ENCODE data around the gene LAS1L.
"Not testable (repeated sequence)": the region's sequence is repeated elsewhere in the genome, so short reads cannot be mapped to it uniquely, and the experiment has no call there.

The LAS1L gene

DNA sequence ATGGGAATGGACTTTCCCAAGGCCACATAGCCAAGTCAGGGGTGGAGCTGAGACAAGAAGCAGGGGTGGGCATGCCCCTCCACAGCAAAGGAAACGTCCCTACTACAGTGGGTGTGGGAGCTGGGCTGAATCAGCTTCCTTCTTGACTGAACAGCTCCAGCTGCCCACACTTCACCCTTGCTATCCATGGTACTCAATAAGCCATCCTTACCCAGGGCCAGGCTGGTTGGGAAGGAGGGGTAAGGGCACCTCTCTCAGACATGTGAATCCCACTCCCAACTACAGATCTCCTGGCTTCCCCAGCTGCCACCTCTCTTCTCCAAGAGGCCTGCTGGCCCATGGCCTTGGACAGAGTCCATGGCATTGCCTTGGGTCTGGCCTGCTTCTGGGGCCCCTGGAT, 21.0 kb downstream of the LAS1L start:
- Histone ChIP-seq H3K9me3 (replicated peaks; ENCODE audit: low read length) (no peaks in the 10 kb centered on the region), H3K4me1 (ENCODE audit: control insufficient read depth, insufficient read depth, low read length) (no peaks in the 10 kb centered on the region), H3K4me2 (ENCODE audit: low read length) (no peak overlapping the region), H3K27me3 (ENCODE audit: control insufficient read depth, insufficient read depth, low read length) (no peaks in the 10 kb centered on the region), H3K9ac (ENCODE audit: low read depth, low read length) (no peak overlapping the region), H3K4me3 (ENCODE audit: low read length) (no peak overlapping the region), H3K36me3 (ENCODE audit: insufficient read depth, low read length) (peaks cover 6% of the 10 kb centered on the region)

DNA sequence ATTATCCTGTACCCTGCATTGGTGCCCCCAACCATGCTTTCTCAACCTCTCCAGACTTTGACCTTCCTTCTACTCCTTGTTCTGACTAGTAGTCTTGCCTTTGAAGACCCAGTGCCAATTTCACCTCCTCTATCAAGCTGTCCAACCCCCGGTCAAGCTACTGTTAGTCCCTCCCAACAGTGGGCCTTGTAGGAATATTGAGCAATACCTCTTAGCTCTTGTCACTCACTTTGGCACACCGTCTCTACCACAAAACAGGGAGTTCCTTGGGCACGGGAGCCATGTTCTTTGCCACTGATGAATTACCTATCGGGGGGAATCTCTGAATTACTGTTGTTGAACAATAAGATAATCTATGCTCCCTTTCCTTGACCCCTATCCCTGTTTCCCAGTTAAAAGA, 25.2 kb downstream of the LAS1L start:
- Histone ChIP-seq H3K4me1 (ENCODE audit: control insufficient read depth, insufficient read depth, low read length) (no peaks in the 10 kb centered on the region), H3K27me3 (ENCODE audit: control insufficient read depth, insufficient read depth, low read length) (no peaks in the 10 kb centered on the region), H3K4me3 (ENCODE audit: low read length) (no peak overlapping the region), H3K9me3 (replicated peaks; ENCODE audit: low read length) (no peaks in the 10 kb centered on the region), H3K36me3 (ENCODE audit: insufficient read depth, low read length) (no peaks in the 10 kb centered on the region), H3K9ac (ENCODE audit: low read depth, low read length) (no peak overlapping the region), H3K4me2 (ENCODE audit: low read length) (no peak overlapping the region)

DNA sequence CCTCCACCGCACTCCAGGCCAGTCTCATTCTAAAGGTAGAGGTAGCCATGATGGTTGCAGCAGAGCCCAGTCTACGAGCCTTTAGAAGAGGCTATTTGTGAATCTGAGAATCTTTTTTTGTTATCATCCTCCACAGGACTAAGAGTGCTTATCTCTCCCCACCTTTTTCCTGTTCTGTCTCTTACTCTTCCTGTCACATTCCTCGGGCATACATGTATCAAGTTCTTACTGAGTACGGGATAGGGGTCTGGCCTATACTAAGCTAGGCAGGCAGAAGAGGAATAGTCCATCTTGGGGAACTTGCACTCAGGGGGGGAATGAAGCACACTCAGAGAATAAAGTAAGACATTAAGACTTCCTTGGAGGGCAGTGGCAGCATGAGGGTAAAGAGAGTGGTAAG, 25.7 kb downstream of the LAS1L start:
- Histone ChIP-seq H3K4me1 (ENCODE audit: control insufficient read depth, insufficient read depth, low read length) (no peaks in the 10 kb centered on the region), H3K9me3 (replicated peaks; ENCODE audit: low read length) (no peaks in the 10 kb centered on the region), H3K4me3 (ENCODE audit: low read length) (no peak overlapping the region), H3K27me3 (ENCODE audit: control insufficient read depth, insufficient read depth, low read length) (no peaks in the 10 kb centered on the region), H3K4me2 (ENCODE audit: low read length) (no peak overlapping the region), H3K36me3 (ENCODE audit: insufficient read depth, low read length) (no peaks in the 10 kb centered on the region), H3K9ac (ENCODE audit: low read depth, low read length) (no peak overlapping the region)

DNA sequence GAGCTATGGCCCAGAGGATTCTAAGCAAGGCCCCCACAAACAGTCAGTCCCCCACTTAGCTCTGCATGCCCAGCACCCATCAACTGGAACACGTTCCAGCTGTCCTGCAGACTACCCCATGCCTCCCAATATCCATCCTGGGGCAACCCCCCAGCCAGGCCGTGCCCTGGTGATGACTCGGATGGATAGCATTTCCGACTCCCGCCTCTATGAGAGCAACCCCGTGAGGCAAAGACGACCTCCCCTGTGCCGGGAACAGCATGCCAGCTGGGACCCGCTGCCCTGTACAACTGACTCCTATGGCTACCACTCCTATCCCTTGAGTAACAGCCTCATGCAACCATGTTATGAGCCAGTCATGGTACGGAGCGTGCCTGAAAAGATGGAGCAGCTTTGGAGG, 32.0 kb downstream of the LAS1L start:
- no peaks in the 10 kb centered on the region for H3K27me3 ChIP-seq (ENCODE audit: control insufficient read depth, insufficient read depth, low read length)
- H3K9ac ChIP-seq (ENCODE audit: low read depth, low read length): no peak overlapping the region
- no peaks in the 10 kb centered on the region for H3K36me3 ChIP-seq (ENCODE audit: insufficient read depth, low read length)
- no peak overlapping the region for H3K4me2 ChIP-seq (ENCODE audit: low read length)
- H3K4me3 ChIP-seq (ENCODE audit: low read length): no peak overlapping the region
- H3K4me1 ChIP-seq (ENCODE audit: control insufficient read depth, insufficient read depth, low read length): no peaks in the 10 kb centered on the region
- H3K9me3 ChIP-seq (replicated peaks; ENCODE audit: low read length): no peaks in the 10 kb centered on the region

DNA sequence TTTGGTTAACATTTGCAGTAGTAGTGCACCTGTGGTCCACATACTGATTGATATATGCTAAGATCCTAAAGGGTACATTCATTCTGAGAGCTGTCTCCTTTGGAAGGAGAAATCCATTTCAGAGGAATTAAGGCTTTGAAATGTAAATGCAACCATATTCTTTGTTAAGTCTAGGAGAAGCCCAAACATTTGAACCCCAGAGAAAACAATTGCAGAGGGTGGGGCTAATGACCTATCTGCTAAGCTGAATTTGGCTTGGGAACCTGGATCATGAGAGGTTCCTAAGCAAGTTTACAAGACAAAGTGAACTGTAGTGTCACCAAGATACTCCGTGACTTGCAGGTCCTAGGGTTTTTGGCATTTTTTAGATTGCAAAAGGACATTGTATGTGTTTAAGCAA, 41.2 kb downstream of the LAS1L start:
- no peak overlapping the region for H3K4me3 ChIP-seq (ENCODE audit: low read length)
- no peaks in the 10 kb centered on the region for H3K9me3 ChIP-seq (replicated peaks; ENCODE audit: low read length)
- no peak overlapping the region for H3K9ac ChIP-seq (ENCODE audit: low read depth, low read length)
- H3K4me2 ChIP-seq (ENCODE audit: low read length): no peak overlapping the region
- H3K4me1 ChIP-seq (ENCODE audit: control insufficient read depth, insufficient read depth, low read length): no peaks in the 10 kb centered on the region
- H3K36me3 ChIP-seq (ENCODE audit: insufficient read depth, low read length): no peaks in the 10 kb centered on the region
- H3K27me3 ChIP-seq (ENCODE audit: control insufficient read depth, insufficient read depth, low read length): no peaks in the 10 kb centered on the region

DNA sequence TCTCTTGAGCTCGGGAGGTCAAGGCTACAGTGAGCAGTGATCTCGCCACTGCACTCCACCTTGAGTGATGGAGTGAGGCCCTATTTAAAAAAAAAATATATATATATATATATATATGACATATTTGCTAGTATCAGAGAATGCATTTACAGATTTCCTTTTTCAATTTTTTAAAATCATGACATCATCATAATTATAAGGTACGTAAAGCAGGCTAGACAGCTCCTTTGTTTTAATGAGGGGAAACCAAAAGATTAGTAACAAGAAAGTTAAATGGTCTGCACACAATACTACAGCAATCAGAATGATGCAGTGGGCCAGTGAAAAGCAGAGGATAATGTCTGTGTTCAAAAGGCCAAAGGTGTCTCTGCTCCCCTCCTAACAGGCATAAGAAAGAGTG, 43.0 kb downstream of the LAS1L start:
- Histone ChIP-seq H3K9ac (ENCODE audit: low read depth, low read length) (no peak overlapping the region), H3K4me1 (ENCODE audit: control insufficient read depth, insufficient read depth, low read length) (no peaks in the 10 kb centered on the region), H3K27me3 (ENCODE audit: control insufficient read depth, insufficient read depth, low read length) (no peaks in the 10 kb centered on the region), H3K4me3 (ENCODE audit: low read length) (no peak overlapping the region), H3K9me3 (replicated peaks; ENCODE audit: low read length) (no peaks in the 10 kb centered on the region), H3K4me2 (ENCODE audit: low read length) (no peak overlapping the region), H3K36me3 (ENCODE audit: insufficient read depth, low read length) (no peaks in the 10 kb centered on the region)

DNA sequence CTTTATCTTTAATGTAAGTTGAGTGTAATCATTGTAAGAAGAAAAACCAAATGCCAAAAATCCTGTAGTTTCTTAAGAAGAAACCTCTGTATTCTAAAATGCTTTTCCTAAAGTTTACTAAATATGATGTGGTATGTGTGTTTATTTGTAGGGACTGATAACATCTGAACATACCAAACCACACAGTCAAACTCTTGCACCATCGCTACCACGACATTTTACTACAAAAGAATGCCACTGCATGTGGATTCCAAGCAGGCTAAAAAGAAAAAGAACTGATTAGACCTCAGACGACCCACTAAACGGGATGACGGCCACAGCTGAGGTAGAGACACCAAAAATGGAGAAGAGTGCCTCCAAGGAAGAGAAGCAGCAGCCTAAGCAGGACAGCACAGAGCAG, 46.1 kb downstream of the LAS1L start:
- H3K9me3 ChIP-seq (replicated peaks; ENCODE audit: low read length): no peaks in the 10 kb centered on the region
- no peak overlapping the region for H3K9ac ChIP-seq (ENCODE audit: low read depth, low read length)
- no peak overlapping the region for H3K4me3 ChIP-seq (ENCODE audit: low read length)
- no peaks in the 10 kb centered on the region for H3K27me3 ChIP-seq (ENCODE audit: control insufficient read depth, insufficient read depth, low read length)
- H3K4me1 ChIP-seq (ENCODE audit: control insufficient read depth, insufficient read depth, low read length): no peaks in the 10 kb centered on the region
- no peak overlapping the region for H3K4me2 ChIP-seq (ENCODE audit: low read length)
- H3K36me3 ChIP-seq (ENCODE audit: insufficient read depth, low read length): no peaks in the 10 kb centered on the region

DNA sequence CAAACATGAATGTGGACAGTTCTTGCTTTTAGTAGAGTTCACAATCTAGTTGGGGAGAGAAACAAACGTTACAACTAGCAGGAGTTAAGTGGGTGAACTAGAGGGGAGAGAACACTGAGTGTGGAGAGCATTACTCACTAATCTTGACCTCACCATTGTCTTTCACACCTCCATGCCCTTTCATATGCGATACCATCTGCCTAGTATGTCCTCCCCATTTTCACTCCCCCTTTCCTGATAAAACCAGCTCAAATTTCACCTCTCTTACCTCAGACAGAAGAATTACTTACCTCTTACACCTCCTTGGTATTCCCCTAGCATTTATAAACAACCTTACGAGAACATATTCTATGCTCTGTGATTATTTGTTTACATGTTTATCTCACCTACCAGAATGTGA, 53.6 kb downstream of the LAS1L start:
- Histone ChIP-seq H3K27me3 (ENCODE audit: control insufficient read depth, insufficient read depth, low read length) (no peaks in the 10 kb centered on the region), H3K9ac (ENCODE audit: low read depth, low read length) (no peak overlapping the region), H3K36me3 (ENCODE audit: insufficient read depth, low read length) (no peaks in the 10 kb centered on the region), H3K4me3 (ENCODE audit: low read length) (no peak overlapping the region), H3K4me2 (ENCODE audit: low read length) (no peak overlapping the region), H3K4me1 (ENCODE audit: control insufficient read depth, insufficient read depth, low read length) (no peaks in the 10 kb centered on the region), H3K9me3 (replicated peaks; ENCODE audit: low read length) (no peaks in the 10 kb centered on the region)

DNA sequence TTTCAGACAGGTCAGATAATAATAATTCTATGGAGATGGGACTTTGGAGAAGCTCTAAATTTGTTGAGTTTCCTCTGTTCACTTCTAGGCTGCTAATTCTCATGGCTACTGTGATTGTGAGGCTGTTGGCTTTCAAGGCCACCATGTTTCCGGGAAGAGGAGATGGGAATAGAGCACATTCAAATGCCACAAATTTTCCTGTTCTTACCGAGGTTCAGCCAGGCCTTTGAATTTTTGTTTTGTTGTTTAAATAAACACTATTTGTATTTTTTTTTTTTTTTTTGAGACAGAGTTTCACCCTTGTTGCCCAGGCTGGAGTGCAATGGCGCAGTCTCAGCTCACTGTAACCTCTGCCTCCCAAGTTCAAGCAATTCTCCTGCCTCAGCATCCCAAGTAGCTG, 55.5 kb downstream of the LAS1L start:
- not testable (repeated sequence) for H3K4me2 ChIP-seq (ENCODE audit: low read length); H3K36me3 ChIP-seq (ENCODE audit: insufficient read depth, low read length); H3K9ac ChIP-seq (ENCODE audit: low read depth, low read length); H3K9me3 ChIP-seq (replicated peaks; ENCODE audit: low read length); H3K4me1 ChIP-seq (ENCODE audit: control insufficient read depth, insufficient read depth, low read length); H3K27me3 ChIP-seq (ENCODE audit: control insufficient read depth, insufficient read depth, low read length); H3K4me3 ChIP-seq (ENCODE audit: low read length)

DNA sequence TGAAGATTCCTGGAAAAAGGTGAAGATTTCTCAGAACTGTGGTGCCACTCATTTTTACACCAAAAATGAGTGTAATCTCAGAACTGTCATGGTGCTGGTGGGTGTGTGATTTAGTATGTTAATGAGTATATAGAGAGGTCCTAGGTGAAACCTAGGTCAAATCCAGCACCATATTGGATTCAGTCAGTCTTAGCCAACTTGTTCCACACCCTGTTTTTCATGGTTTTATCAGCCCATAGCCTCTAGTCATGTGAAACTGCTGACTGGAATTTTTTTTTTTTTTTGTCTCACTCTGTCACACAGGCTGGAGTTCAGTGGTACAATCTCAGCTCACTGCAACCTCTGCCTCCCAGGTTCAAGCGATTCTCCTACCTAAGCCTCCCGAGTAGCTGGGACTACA, 58.0 kb downstream of the LAS1L start:
- no peaks in the 10 kb centered on the region for H3K9me3 ChIP-seq (replicated peaks; ENCODE audit: low read length)
- no peaks in the 10 kb centered on the region for H3K27me3 ChIP-seq (ENCODE audit: control insufficient read depth, insufficient read depth, low read length)
- no peaks in the 10 kb centered on the region for H3K36me3 ChIP-seq (ENCODE audit: insufficient read depth, low read length)
- H3K4me3 ChIP-seq (ENCODE audit: low read length): no peak overlapping the region
- H3K4me1 ChIP-seq (ENCODE audit: control insufficient read depth, insufficient read depth, low read length): no peaks in the 10 kb centered on the region
- no peak overlapping the region for H3K4me2 ChIP-seq (ENCODE audit: low read length)
- H3K9ac ChIP-seq (ENCODE audit: low read depth, low read length): no peak overlapping the region

DNA sequence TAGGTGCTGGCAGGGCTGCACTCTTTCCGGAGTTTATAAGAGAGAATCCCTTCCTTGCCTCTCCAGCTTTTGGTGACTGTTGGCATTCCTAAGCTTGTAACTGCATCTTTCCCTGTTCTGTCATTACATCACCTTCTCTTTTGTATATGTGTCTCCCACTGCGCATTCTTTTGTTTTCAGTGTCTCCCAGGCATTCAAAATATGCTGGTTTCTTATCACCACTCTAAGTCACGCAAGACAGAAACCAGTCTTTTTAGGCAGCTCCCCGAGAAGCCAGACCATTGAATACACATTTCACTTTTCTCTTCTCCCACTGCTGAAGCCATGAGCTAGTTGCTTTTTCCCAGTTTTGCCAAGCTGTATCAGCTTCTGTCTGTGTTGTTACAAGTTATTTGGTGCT, 71.0 kb downstream of the LAS1L start:
- H3K9ac ChIP-seq (ENCODE audit: low read depth, low read length): no peak overlapping the region
- H3K27me3 ChIP-seq (ENCODE audit: control insufficient read depth, insufficient read depth, low read length): no peaks in the 10 kb centered on the region
- H3K36me3 ChIP-seq (ENCODE audit: insufficient read depth, low read length): no peaks in the 10 kb centered on the region
- no peak overlapping the region for H3K4me2 ChIP-seq (ENCODE audit: low read length)
- H3K4me3 ChIP-seq (ENCODE audit: low read length): no peak overlapping the region
- no peaks in the 10 kb centered on the region for H3K4me1 ChIP-seq (ENCODE audit: control insufficient read depth, insufficient read depth, low read length)
- H3K9me3 ChIP-seq (replicated peaks; ENCODE audit: low read length): no peaks in the 10 kb centered on the region

Data from skeletal muscle satellite cell (primary cell).